AG09319 (cell line): ENCODE data around the gene ANKS3.

Source experiments
- DNase-seq: peaks from one replicate; pipeline ENCODE4 v3.0.0-alpha.2; 2010; ENCODE audit warnings: low read depth; ENCODE audit errors: extremely low read depth
- TF ChIP-seq, protein P1 (sequence below): IDR thresholded peaks from 2 replicates; pipeline ENCODE4 v1.5.1; 2011; ENCODE audit warnings: low read depth, mild to moderate bottlenecking, inconsistent platforms, low read length, moderate library complexity

The ANKS3 gene

GRCh38 chr16:4647644-4647980, 86.5 kb downstream of the ANKS3 start:
- TF ChIP-seq, protein P1, sequence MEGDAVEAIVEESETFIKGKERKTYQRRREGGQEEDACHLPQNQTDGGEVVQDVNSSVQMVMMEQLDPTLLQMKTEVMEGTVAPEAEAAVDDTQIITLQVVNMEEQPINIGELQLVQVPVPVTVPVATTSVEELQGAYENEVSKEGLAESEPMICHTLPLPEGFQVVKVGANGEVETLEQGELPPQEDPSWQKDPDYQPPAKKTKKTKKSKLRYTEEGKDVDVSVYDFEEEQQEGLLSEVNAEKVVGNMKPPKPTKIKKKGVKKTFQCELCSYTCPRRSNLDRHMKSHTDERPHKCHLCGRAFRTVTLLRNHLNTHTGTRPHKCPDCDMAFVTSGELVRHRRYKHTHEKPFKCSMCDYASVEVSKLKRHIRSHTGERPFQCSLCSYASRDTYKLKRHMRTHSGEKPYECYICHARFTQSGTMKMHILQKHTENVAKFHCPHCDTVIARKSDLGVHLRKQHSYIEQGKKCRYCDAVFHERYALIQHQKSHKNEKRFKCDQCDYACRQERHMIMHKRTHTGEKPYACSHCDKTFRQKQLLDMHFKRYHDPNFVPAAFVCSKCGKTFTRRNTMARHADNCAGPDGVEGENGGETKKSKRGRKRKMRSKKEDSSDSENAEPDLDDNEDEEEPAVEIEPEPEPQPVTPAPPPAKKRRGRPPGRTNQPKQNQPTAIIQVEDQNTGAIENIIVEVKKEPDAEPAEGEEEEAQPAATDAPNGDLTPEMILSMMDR = no peak
- DNase-seq = no peak

GRCh38 chr16:4646773-4647643, 87.1 kb downstream of the ANKS3 start:
- DNase-seq = no peak
- TF ChIP-seq, protein P1 = no peak
